Liver (tissue), 3 donors: Measurements from ENCODE around the gene CHCHD4.

Experiments used
- CTCF ChIP-seq: fragments of 150-350 bp; IDR thresholded peaks from 2 replicates; pipeline ENCODE4 v1.5.1; 2017; ENCODE audit warnings: improper control_type of control experiment, low read depth, low read length; ENCODE audit not compliant: missing input control
- RAD21 ChIP-seq, 2 donors: IDR thresholded peaks; 2 replicates each; pipeline ENCODE4 v1.6.1; 2016; ENCODE audit warnings: antibody characterized with exemption in 2 of 2, mild to moderate bottlenecking in 2 of 2
- donor health status: healthy.
- donor health status: healthy.

DNA sequence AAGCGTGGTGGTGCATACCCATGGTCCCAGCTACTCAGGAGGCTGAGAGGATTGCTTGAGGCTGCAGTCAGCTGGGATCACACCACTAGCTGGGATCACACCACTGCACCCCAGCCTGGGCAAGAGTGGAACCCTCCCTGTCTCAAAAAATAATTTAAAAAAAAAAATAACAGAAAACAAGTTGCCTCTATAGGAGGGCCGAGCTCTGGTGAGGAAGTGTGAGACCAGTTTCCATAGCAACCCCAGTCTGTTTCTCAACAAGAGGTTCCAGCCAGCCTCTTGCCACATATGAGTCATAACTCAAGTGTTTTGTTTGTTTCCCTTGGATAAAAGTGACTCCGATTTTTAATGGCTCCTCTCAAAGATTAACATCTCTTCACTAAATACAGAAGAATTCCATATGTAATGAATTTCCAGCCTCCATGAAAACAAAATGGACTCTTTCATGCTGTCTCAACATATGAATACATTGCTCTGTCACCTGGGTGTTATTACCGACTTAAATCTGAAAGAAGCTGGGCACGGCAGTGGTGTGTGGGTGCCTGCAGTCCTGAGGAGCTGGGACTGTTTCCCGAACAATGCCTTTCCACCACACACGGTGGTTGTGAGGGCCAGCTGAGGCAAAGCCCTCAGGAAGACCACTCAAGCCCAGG lies 19.9 kb upstream of the CHCHD4 start:
- TF ChIP-seq CTCF (no peak), RAD21 (IDR thresholded peaks at IDR 0.05) (peak in 1 of 2 donors; percentile 24)
